ENCODE measurements around the gene DNAH14.
"Not testable (repeated sequence)": the region's sequence is repeated elsewhere in the genome, so short reads cannot be mapped to it uniquely, and the experiment has no call there.

Gene DNAH14

GRCh38 chr1:225360119-225360518 is 430.6 kb downstream of the DNAH14 start:
- DNase-seq: no peak

- DNase-seq: no peak
Measured at GRCh38 chr1:225361176-225361575, 431.7 kb downstream of the DNAH14 start.

- no peak for DNase-seq
Measured at GRCh38 chr1:225362805-225363204, 433.3 kb downstream of the DNAH14 start.

- no peak for DNase-seq
Measured at GRCh38 chr1:225364439-225364838, 435.0 kb downstream of the DNAH14 start.

GRCh38 chr1:225366018-225366417 is 436.5 kb downstream of the DNAH14 start:
- DNase-seq: no peak

- DNase-seq: no peak
Measured at GRCh38 chr1:225366552-225366951, 437.1 kb downstream of the DNAH14 start.

GRCh38 chr1:225368036-225368552 is 438.6 kb downstream of the DNAH14 start:
- no peak for DNase-seq

- no peak for DNase-seq
Measured at GRCh38 chr1:225371366-225372010, 442.0 kb downstream of the DNAH14 start.

- no peak for DNase-seq
Measured at GRCh38 chr1:225373155-225373554, 443.7 kb downstream of the DNAH14 start.

GRCh38 chr1:225374996-225375395 is 445.5 kb downstream of the DNAH14 start:
- DNase-seq: no peak

GRCh38 chr1:225378880-225379279 is 449.4 kb downstream of the DNAH14 start:
- DNase-seq: no peak

GRCh38 chr1:225380691-225381090 is 451.2 kb downstream of the DNAH14 start:
- no peak for DNase-seq

- DNase-seq: not testable (repeated sequence)
Measured at GRCh38 chr1:225386860-225387259, 457.4 kb downstream of the DNAH14 start.

GRCh38 chr1:225388372-225388771 is 458.9 kb downstream of the DNAH14 start:
- DNase-seq: no peak

GRCh38 chr1:225389843-225390242 is 460.4 kb downstream of the DNAH14 start:
- DNase-seq: no peak

- no peak for DNase-seq
Measured at GRCh38 chr1:225396357-225396756, 466.9 kb downstream of the DNAH14 start.

GRCh38 chr1:225400968-225401367 is 471.5 kb downstream of the DNAH14 start:
- DNase-seq: no peak

- no peak for DNase-seq
Measured at GRCh38 chr1:225406976-225407725, 477.7 kb downstream of the DNAH14 start.

- DNase-seq: no peak
Measured at GRCh38 chr1:225407755-225408154, 478.3 kb downstream of the DNAH14 start.

GRCh38 chr1:225408249-225408648 is 478.8 kb downstream of the DNAH14 start:
- no peak for DNase-seq

GRCh38 chr1:225409051-225409450 is 479.6 kb downstream of the DNAH14 start:
- DNase-seq: no peak

GRCh38 chr1:225410036-225410435 is 480.6 kb downstream of the DNAH14 start:
- DNase-seq: no peak

GRCh38 chr1:225412321-225412720 is 482.8 kb downstream of the DNAH14 start:
- no peak for DNase-seq

- no peak for DNase-seq
Measured at GRCh38 chr1:225412803-225413351, 483.4 kb downstream of the DNAH14 start.

Data from stimulated activated naive CD4-positive, alpha-beta T cell treated with Interleukin-2 at 50 U/mL for 16 hours (primary cell).